Measurements from ENCODE around the gene CCNI2.

DNA sequence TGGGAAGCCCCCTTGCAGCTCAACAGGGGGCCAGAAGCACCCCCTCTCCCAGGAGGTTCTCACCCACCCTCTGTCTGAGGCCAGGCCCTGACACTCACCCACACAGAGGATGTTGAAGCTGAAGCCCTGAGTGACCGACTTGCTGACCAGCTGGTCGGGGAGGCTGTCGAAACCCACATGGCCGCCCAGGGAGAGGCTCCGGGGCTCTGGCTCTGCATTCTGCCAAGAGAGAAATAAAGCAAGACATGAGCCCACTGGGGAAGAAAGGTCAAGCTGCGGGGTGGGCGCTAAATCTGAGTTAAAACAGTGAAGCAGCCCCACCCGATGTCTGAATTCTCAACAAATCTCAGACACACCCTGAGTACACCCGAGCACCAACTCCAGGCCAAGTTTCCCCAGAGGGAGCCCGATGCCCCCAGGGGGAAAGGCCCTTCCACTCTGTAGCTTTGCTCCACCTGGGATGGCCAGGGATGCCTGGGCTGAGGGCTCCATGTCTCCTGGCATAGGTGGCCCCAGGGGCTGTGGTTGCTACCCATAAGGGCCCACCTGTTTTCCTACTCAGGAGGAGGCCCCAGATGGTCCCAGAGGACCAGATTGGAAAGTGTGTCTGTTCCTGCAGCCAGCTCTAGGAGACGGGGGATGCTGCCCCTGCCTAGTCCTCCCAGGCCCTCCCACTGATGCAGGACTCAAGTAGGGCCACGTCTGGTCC is 18.2 kb downstream of the CCNI2 start:
- TF ChIP-seq TEAD4 (IDR thresholded peaks at IDR 0.05; ENCODE audit: low read length) (no peak), TEAD4 (CRISPR knock-in tag; IDR thresholded peaks at IDR 0.05; ENCODE audit: borderline replicate concordance) (no peak), MXI1 (IDR thresholded peaks at IDR 0.05; ENCODE audit: low read depth, low read length) (no peak), GTF2F1 (IDR thresholded peaks at IDR 0.05; ENCODE audit: low read depth, low read length) (no peak), MTF1 (CRISPR knock-in tag; IDR thresholded peaks at IDR 0.05; ENCODE audit: borderline replicate concordance) (no peak), POLR2A (conservative IDR thresholded peaks at IDR 0.05) (no peak), KDM1A (IDR thresholded peaks at IDR 0.05) (no peak)
- TF ChIP-seq, protein P1, sequence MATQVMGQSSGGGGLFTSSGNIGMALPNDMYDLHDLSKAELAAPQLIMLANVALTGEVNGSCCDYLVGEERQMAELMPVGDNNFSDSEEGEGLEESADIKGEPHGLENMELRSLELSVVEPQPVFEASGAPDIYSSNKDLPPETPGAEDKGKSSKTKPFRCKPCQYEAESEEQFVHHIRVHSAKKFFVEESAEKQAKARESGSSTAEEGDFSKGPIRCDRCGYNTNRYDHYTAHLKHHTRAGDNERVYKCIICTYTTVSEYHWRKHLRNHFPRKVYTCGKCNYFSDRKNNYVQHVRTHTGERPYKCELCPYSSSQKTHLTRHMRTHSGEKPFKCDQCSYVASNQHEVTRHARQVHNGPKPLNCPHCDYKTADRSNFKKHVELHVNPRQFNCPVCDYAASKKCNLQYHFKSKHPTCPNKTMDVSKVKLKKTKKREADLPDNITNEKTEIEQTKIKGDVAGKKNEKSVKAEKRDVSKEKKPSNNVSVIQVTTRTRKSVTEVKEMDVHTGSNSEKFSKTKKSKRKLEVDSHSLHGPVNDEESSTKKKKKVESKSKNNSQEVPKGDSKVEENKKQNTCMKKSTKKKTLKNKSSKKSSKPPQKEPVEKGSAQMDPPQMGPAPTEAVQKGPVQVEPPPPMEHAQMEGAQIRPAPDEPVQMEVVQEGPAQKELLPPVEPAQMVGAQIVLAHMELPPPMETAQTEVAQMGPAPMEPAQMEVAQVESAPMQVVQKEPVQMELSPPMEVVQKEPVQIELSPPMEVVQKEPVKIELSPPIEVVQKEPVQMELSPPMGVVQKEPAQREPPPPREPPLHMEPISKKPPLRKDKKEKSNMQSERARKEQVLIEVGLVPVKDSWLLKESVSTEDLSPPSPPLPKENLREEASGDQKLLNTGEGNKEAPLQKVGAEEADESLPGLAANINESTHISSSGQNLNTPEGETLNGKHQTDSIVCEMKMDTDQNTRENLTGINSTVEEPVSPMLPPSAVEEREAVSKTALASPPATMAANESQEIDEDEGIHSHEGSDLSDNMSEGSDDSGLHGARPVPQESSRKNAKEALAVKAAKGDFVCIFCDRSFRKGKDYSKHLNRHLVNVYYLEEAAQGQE (IDR thresholded peaks at IDR 0.05; ENCODE audit: borderline replicate concordance) = no peak
- TF ChIP-seq, protein P1 (CRISPR knock-in tag; IDR thresholded peaks at IDR 0.05; ENCODE audit: low read depth) = no peak
- TF ChIP-seq, protein P2, sequence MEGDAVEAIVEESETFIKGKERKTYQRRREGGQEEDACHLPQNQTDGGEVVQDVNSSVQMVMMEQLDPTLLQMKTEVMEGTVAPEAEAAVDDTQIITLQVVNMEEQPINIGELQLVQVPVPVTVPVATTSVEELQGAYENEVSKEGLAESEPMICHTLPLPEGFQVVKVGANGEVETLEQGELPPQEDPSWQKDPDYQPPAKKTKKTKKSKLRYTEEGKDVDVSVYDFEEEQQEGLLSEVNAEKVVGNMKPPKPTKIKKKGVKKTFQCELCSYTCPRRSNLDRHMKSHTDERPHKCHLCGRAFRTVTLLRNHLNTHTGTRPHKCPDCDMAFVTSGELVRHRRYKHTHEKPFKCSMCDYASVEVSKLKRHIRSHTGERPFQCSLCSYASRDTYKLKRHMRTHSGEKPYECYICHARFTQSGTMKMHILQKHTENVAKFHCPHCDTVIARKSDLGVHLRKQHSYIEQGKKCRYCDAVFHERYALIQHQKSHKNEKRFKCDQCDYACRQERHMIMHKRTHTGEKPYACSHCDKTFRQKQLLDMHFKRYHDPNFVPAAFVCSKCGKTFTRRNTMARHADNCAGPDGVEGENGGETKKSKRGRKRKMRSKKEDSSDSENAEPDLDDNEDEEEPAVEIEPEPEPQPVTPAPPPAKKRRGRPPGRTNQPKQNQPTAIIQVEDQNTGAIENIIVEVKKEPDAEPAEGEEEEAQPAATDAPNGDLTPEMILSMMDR (IDR thresholded peaks at IDR 0.05 in 2 of 3, conservative IDR thresholded peaks at IDR 0.05 in 1 of 3; ENCODE audit: insufficient read depth in 2 of 3, low read depth in 1 of 3, low read length in 3 of 3) = no peak

Measured in K562 (cell line).